Measurements from ENCODE around the gene SEMA5A.

The SEMA5A gene

DNA sequence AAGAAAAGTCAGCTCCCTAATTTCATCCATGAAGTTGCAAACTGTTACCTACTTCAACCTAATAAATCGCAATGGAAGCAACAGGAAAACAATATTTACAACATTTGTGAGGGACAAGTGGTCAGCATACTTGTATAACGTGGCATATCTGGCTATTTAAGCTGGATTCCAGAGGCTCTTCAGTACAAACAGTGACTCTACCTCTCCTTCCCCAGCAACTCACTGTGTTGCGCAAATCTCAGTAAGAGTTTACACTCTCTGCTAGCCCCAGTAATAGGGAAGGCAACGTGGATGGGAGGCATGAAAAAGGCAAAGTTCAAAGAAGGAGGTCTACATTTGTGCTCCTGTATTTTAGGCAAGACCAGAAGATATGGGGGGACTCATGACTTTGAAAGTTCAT, 18.9 kb upstream of the SEMA5A start:
- H3K9me3 ChIP-seq, result no peaks in the 10 kb centered on the region
- H3K36me3 ChIP-seq, result no peaks in the 10 kb centered on the region
- H3K27ac ChIP-seq, result no peak overlapping the region
- H3K4me3 ChIP-seq (ENCODE audit: low read depth in 1 of 2, low read length in 1 of 2), result no peak overlapping the region
- H3K4me1 ChIP-seq (ENCODE audit: control insufficient read depth in 1 of 2, insufficient read depth in 1 of 2, low read depth in 1 of 2, low read length in 1 of 2), result no peaks in the 10 kb centered on the region
- TF ChIP-seq, protein P1, sequence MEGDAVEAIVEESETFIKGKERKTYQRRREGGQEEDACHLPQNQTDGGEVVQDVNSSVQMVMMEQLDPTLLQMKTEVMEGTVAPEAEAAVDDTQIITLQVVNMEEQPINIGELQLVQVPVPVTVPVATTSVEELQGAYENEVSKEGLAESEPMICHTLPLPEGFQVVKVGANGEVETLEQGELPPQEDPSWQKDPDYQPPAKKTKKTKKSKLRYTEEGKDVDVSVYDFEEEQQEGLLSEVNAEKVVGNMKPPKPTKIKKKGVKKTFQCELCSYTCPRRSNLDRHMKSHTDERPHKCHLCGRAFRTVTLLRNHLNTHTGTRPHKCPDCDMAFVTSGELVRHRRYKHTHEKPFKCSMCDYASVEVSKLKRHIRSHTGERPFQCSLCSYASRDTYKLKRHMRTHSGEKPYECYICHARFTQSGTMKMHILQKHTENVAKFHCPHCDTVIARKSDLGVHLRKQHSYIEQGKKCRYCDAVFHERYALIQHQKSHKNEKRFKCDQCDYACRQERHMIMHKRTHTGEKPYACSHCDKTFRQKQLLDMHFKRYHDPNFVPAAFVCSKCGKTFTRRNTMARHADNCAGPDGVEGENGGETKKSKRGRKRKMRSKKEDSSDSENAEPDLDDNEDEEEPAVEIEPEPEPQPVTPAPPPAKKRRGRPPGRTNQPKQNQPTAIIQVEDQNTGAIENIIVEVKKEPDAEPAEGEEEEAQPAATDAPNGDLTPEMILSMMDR (IDR thresholded peaks at IDR 0.05), result no peak
- H3K27me3 ChIP-seq, result no peaks in the 10 kb centered on the region

DNA sequence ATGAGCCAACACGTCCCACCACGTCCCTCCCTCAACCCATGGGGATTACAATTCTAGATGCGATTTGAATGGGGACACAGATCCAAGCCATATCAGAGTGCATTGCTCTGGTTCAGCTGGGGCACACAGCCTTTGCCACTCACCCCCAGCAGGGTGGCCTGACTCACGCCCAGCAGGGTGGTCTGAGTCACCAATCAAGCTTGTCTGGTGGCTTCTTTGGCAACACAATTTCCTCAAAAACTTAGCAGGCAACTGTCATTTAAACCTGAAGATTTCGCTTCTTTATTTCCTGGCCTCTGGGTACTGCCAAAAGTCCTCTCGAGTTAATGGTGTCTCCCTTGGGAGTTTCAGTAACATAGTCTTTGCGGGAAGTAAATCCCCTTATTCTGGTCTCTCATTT, 16.3 kb upstream of the SEMA5A start:
- Histone ChIP-seq H3K36me3 (no peaks in the 10 kb centered on the region), H3K27ac (no peak overlapping the region), H3K27me3 (no peaks in the 10 kb centered on the region), H3K4me3 (ENCODE audit: low read depth in 1 of 2, low read length in 1 of 2) (no peak overlapping the region), H3K9me3 (no peaks in the 10 kb centered on the region), H3K4me1 (ENCODE audit: control insufficient read depth in 1 of 2, insufficient read depth in 1 of 2, low read depth in 1 of 2, low read length in 1 of 2) (no peaks in the 10 kb centered on the region)
- TF ChIP-seq, protein P1 (IDR thresholded peaks at IDR 0.05), result no peak

DNA sequence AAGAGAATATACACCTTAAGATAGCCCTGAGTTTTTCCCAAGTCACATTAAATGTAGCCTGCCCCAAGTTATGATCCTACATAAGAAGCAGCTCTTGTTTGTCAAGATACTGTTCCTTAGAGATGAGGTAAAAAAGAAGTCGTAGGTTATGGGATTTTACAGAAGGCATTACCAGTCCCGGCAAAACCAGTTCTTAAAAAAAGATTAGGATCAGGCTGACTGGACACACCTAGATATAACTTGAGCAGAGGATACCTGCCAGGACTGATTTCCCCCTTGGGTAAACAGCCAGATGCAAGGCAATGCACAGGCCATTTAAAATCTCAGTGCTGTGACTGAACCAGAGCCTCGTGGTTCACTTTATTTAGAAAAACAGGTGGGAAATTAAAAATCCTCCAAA, 14.1 kb upstream of the SEMA5A start:
- TF ChIP-seq, protein P1 (IDR thresholded peaks at IDR 0.05), result no peak
- Histone ChIP-seq H3K36me3 (no peaks in the 10 kb centered on the region), H3K9me3 (no peaks in the 10 kb centered on the region), H3K4me1 (ENCODE audit: control insufficient read depth in 1 of 2, insufficient read depth in 1 of 2, low read depth in 1 of 2, low read length in 1 of 2) (no peaks in the 10 kb centered on the region), H3K27ac (no peak overlapping the region), H3K4me3 (ENCODE audit: low read depth in 1 of 2, low read length in 1 of 2) (no peak overlapping the region), H3K27me3 (no peaks in the 10 kb centered on the region)

DNA sequence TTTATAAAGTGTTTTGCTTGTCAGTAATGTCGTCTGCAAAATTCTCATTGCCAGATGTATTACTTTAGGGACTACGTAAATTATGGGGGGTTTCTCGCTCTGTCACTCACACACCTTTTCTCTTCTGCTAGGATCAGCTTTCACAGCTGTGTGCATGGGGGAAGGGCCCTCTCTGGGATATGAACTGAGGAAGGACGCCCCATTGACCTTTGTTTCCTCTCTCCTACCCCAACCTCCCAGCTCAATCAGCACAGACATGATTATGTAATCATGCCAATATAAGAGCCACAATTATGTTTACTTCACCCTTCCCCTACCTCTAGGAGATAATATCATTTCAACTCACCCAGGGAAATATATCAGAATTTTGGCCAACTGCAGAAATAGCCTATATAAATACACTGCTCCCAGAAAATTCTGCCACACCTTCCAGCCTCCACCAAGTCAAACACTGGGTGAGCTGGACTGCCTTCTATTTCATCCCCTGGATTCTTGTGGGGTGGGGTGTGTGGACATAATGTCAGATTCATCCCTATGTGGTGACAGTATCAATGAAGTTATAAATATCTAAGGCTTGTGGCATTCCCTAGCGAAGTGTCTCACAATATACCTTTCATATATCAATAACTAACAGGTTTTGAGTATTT, 12.6 kb upstream of the SEMA5A start:
- TF ChIP-seq, protein P1 (IDR thresholded peaks at IDR 0.05), result no peak
- H3K4me3 ChIP-seq (ENCODE audit: low read depth in 1 of 2, low read length in 1 of 2), result no peak overlapping the region

DNA sequence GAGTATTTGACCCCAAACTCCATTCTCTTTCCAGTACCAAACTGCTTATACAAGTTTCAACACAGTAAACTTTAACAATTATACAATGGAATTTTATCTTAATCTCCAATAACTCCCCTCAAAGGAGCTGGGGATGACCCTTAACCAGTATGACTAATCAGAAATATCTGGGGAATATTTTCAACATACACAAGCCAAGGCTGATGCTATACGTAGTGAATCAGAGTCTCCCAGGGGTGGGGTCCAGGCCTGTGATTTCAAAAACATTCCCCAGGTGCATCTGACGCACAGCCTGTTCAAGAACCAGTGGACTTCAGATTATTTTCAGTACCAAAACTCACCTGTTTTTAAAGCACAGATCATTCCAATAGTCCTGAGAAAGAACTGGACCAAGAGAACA, 11.8 kb upstream of the SEMA5A start:
- Histone ChIP-seq H3K4me3 (ENCODE audit: low read depth in 1 of 2, low read length in 1 of 2) (no peak overlapping the region), H3K9me3 (no peaks in the 10 kb centered on the region), H3K36me3 (no peaks in the 10 kb centered on the region), H3K27ac (no peak overlapping the region), H3K4me1 (ENCODE audit: control insufficient read depth in 1 of 2, insufficient read depth in 1 of 2, low read depth in 1 of 2, low read length in 1 of 2) (no peaks in the 10 kb centered on the region), H3K27me3 (no peaks in the 10 kb centered on the region)
- TF ChIP-seq, protein P1 (IDR thresholded peaks at IDR 0.05), result no peak

More for the DNA sequence above, 12.6 kb upstream of the SEMA5A start:
- no peaks in the 10 kb centered on the region for H3K36me3 ChIP-seq
- no peaks in the 10 kb centered on the region for H3K27me3 ChIP-seq
- H3K27ac ChIP-seq, result no peak overlapping the region
- H3K9me3 ChIP-seq, result no peaks in the 10 kb centered on the region
- no peaks in the 10 kb centered on the region for H3K4me1 ChIP-seq (ENCODE audit: control insufficient read depth in 1 of 2, insufficient read depth in 1 of 2, low read depth in 1 of 2, low read length in 1 of 2)

All from neutrophil (primary cell).